Caco-2 (cell line): ENCODE measurements around the gene BTLA. TPM values are rescaled to one million over a fixed set of nuclear protein-coding genes. Genes with fewer than 3 reads are reported as not detected.

Experiments
- BruUV-seq: library from RNA; stranded (reverse); fragments of 400-500 nt; replicated peaks from 2 replicates; lab custom pipeline; 2021; lab: Mats Ljungman, UMichigan
- CTCF ChIA-PET: fragments of 300-600 bp; sonication (Branson Sonifier 250); formaldehyde crosslinking; loops from one replicate; lab custom pipeline; 2022; ENCODE audit warnings: antibody characterized with exemption; lab: Charles Lee
- POLR2A ChIA-PET: fragments of 300-600 bp; sonication (Branson Sonifier 250); formaldehyde crosslinking; loops from one replicate; lab custom pipeline; 2022; ENCODE audit warnings: antibody characterized with exemption; lab: Charles Lee
- DNase-seq, 2 experiments: peaks; one replicate each; pipeline versions ENCODE4 v3.0.0 to v3.0.0-alpha.2; 2020 to 2022
- H3K27me3 ChIP-seq: replicated peaks from 2 replicates; pipeline ENCODE4 v1.6.0; 2011; ENCODE audit warnings: low read length; ENCODE audit not compliant: control insufficient read depth, insufficient read depth
- H3K36me3 ChIP-seq: 2 replicates; pipeline ENCODE4 v1.5.1; 2011; ENCODE audit warnings: low read length; ENCODE audit not compliant: control insufficient read depth, insufficient read depth
- H3K4me1 ChIP-seq: fragments of 250-450 bp; sonication (Bioruptor Pico); 2 replicates; pipeline ENCODE4 v1.5.1; 2020; ENCODE audit warnings: mild to moderate bottlenecking
- H3K4me3 ChIP-seq: 2 replicates; pipeline ENCODE4 v1.5.1; 2011; ENCODE audit warnings: low read depth, mild to moderate bottlenecking, control low read depth, low read length
- H3K9me3 ChIP-seq: fragments of 250-450 bp; sonication (Bioruptor Pico); 2 replicates; pipeline ENCODE4 v1.5.1; 2020; ENCODE audit warnings: mild to moderate bottlenecking, moderate library complexity
- H3K27ac Mint-ChIP-seq: one replicate; pipeline ENCODE4 v1.8.0; 2022; ENCODE audit warnings: mixed read lengths; ENCODE audit not compliant: unreplicated experiment
- H3K27me3 Mint-ChIP-seq: one replicate; pipeline ENCODE4 v1.8.0; 2022; ENCODE audit warnings: mixed read lengths; ENCODE audit not compliant: insufficient read depth, unreplicated experiment
- H3K36me3 Mint-ChIP-seq: one replicate; pipeline ENCODE4 v1.8.0; 2022; ENCODE audit warnings: mild to moderate bottlenecking, mixed read lengths; ENCODE audit not compliant: insufficient read depth, unreplicated experiment
- H3K4me1 Mint-ChIP-seq: one replicate; pipeline ENCODE4 v1.8.0; 2022; ENCODE audit warnings: low read depth, mixed read lengths; ENCODE audit not compliant: unreplicated experiment
- H3K4me3 Mint-ChIP-seq: one replicate; pipeline ENCODE4 v1.8.0; 2022; ENCODE audit warnings: mild to moderate bottlenecking, moderate library complexity, mixed read lengths; ENCODE audit not compliant: unreplicated experiment
- H3K9me3 Mint-ChIP-seq: one replicate; pipeline ENCODE4 v1.8.0; 2022; ENCODE audit warnings: mixed read lengths; ENCODE audit not compliant: unreplicated experiment
- CTCF ChIP-seq, 2 experiments: fragments of 200-600 bp in 1 of 2; IDR thresholded peaks; 1 replicate in 1 of 2; 2 replicates in 1 of 2; pipeline versions ENCODE4 v1.5.1 to v1.8.0; 2011 to 2022; ENCODE audit warnings: antibody characterized with exemption in 1 of 2, control low read depth in 1 of 2, inconsistent platforms in 1 of 2, low read depth in 1 of 2, low read length in 1 of 2, mild to moderate bottlenecking in 1 of 2, moderate library complexity in 1 of 2; ENCODE audit not compliant: insufficient read depth in 1 of 2, severe bottlenecking in 1 of 2, unreplicated experiment in 1 of 2
- intact Hi-C: fragments of 100-400 bp; cut with micrococcal nuclease; formaldehyde crosslinking; loops from one replicate; pipeline ENCODE4 v1.10.0; 2022; ENCODE audit not compliant: unreplicated experiment
- total RNA-seq: library from RNA; stranded (reverse); gene quantifications from 2 replicates; pipeline ENCODE4 v1.2.3, GENCODE V29; 2022

The BTLA gene
- total RNA-seq, 1 experiment from 2014 or later, result not detected

DNA sequence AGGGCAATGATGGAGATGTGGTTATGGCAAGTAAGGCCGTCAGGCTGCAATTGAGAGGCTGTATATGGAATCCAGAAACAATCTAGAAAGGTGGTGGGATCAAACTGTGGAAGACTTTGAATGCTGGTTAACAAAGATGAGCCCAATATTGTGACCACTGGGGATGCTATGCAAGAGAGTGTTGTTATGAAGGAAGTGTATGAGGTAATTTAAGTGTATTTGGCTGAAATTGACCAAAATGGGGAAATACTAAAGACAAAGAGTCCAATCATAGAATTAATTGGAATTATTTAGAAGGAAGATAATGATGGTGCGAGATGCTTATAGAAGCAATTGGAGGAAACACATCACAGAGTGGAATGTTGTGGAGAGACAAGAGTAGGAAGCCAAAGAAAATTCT is 24.5 kb downstream of the BTLA start:
- Histone ChIP-seq H3K27me3 (no peaks in the 10 kb centered on the region), H3K4me1 (peaks cover 8% of the 10 kb centered on the region; the same call in 1 of the 2 replicates), H3K36me3 (no peaks in the 10 kb centered on the region), H3K4me3 (no peak overlapping the region), H3K9me3 (no peaks in the 10 kb centered on the region)
- no peak overlapping the region for H3K27ac Mint-ChIP-seq
- TF ChIP-seq CTCF (IDR thresholded peaks at IDR 0.05; ENCODE audit: insufficient read depth in 1 of 2, low read depth in 1 of 2, low read length in 1 of 2, severe bottlenecking in 1 of 2, unreplicated experiment in 1 of 2), result no peak
- H3K4me1 Mint-ChIP-seq, result peaks cover 8% of the 10 kb centered on the region
- H3K4me3 Mint-ChIP-seq, result no peak overlapping the region
- H3K9me3 Mint-ChIP-seq, result no peaks in the 10 kb centered on the region
- CTCF ChIA-PET, result no interaction called here
- POLR2A ChIA-PET, result no interaction called here
- BruUV-seq, result no TSS peak
- H3K36me3 Mint-ChIP-seq, result no peaks in the 10 kb centered on the region
- no peak for DNase-seq
- no peaks in the 10 kb centered on the region for H3K27me3 Mint-ChIP-seq
- intact Hi-C loops, result no loop called here

DNA sequence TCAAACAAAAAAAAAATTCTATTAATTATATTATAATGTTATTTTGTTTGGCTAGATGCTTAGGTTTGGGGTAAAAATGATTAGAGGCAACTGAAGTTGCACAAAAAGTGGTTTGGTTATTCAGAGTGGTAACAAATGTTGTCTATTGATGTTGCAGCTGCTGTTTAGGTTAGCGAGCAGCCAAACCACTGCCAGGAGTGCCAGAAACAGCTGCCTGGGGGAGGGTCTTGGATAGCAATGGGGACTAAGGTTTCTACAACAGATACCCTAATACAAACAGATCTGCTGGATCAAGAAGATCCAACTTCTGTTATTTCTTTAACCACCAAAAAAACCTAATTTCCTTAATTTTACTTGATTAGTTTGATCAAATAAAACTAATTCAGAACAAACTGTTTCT is 26.6 kb downstream of the BTLA start:
- Mint-ChIP-seq H3K27me3 (no peaks in the 10 kb centered on the region), H3K9me3 (no peaks in the 10 kb centered on the region), H3K36me3 (no peaks in the 10 kb centered on the region), H3K27ac (no peak overlapping the region), H3K4me1 (peaks cover 8% of the 10 kb centered on the region), H3K4me3 (no peak overlapping the region)
- peaks cover 8% of the 10 kb centered on the region; the same call in 1 of the 2 replicates for H3K4me1 ChIP-seq
- no peak for DNase-seq
- no peak overlapping the region for H3K4me3 ChIP-seq
- ChIA-PET CTCF (no interaction called here), POLR2A (no interaction called here)
- intact Hi-C loops, result no loop called here
- no peaks in the 10 kb centered on the region for H3K27me3 ChIP-seq
- no peak for TF ChIP-seq CTCF (IDR thresholded peaks at IDR 0.05; ENCODE audit: insufficient read depth in 1 of 2, low read depth in 1 of 2, low read length in 1 of 2, severe bottlenecking in 1 of 2, unreplicated experiment in 1 of 2)
- H3K9me3 ChIP-seq, result no peaks in the 10 kb centered on the region
- no peaks in the 10 kb centered on the region for H3K36me3 ChIP-seq
- BruUV-seq, result no TSS peak

DNA sequence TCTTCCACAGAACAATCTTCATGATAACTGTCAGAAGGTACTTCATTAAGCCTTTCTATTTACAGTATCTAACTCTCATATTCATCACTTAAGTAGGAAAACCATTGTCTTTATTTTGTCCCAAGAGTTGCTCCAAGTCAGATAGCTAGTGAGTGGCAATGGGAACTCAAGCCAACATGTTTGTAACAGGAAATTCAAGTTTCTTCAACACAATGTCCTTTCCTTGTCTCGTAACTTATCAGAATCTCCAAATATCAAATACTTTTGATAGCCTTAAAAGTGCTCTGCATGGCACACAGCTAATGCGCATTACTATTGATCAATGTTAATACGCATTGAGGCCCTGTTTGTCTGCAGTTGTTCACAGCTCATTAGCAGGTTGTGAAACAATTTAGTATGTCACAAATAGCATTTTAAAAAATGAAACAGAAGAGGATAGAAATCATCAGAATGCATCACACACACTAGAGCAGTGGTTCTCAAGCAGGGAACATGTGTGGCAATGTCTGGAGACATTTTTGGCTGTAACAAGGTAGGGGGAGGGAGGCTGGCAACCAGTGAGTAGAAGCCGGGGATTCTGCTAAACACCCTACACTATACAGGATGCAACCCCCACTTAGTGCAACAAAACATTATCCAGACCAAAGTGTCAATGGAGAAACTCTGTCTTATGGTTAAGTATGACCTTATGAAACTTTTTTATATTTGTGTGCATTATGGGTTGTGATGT is 27.5 kb downstream of the BTLA start:
- Histone ChIP-seq H3K36me3 (no peaks in the 10 kb centered on the region), H3K27me3 (no peaks in the 10 kb centered on the region), H3K4me1 (peaks cover 8% of the 10 kb centered on the region; the same call in 1 of the 2 replicates), H3K4me3 (no peak overlapping the region), H3K9me3 (no peaks in the 10 kb centered on the region)
- peaks cover 8% of the 10 kb centered on the region for H3K4me1 Mint-ChIP-seq
- no peaks in the 10 kb centered on the region for H3K27me3 Mint-ChIP-seq
- no peak overlapping the region for H3K27ac Mint-ChIP-seq
- no peaks in the 10 kb centered on the region for H3K9me3 Mint-ChIP-seq
- no TSS peak for BruUV-seq
- H3K4me3 Mint-ChIP-seq, result no peak overlapping the region
- ChIA-PET CTCF (no interaction called here), POLR2A (no interaction called here)
- no peaks in the 10 kb centered on the region for H3K36me3 Mint-ChIP-seq
- no peak for DNase-seq
- no peak for TF ChIP-seq CTCF (IDR thresholded peaks at IDR 0.05; ENCODE audit: insufficient read depth in 1 of 2, low read depth in 1 of 2, low read length in 1 of 2, severe bottlenecking in 1 of 2, unreplicated experiment in 1 of 2)
- intact Hi-C loops, result no loop called here
